ENCODE measurements around the gene ETF1. TPM values are rescaled to one million over a fixed set of nuclear protein-coding genes. Genes with fewer than 3 reads are reported as not detected.
A peak's percentile ranks its signal among the peaks of the same experiment; 100 is the strongest.

Gene ETF1
- total RNA-seq, 1 donor from 2014 or later, result 153 TPM

DNA sequence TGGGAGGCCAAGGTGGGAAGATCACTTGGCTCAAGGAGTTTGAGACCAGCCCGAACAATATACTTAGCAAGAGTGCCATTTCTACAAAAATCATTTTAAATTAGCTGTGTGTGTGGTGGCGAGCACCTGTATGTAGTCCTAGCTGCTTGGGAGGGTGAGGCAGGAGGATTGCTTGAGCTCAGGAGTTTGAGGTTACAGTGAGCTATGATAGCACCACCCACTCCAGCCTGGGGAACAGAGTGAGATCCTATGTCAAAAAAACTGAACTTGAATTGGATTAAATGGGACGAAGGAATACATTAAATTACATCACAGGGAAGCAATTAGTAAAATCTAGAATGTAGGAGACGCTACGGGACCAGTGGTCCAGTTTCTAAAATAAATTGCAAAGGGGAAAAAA is 6.4 kb upstream of the ETF1 start:
- Mint-ChIP-seq H3K4me1 (ENCODE audit: low read depth, unreplicated experiment) (peaks cover 18% of the 10 kb centered on the region), H3K36me3 (ENCODE audit: low read depth, unreplicated experiment) (peaks cover 4% of the 10 kb centered on the region), H3K27ac (ENCODE audit: unreplicated experiment) (no peak overlapping the region), H3K27me3 (ENCODE audit: low read depth, unreplicated experiment) (no peaks in the 10 kb centered on the region), H3K9me3 (ENCODE audit: unreplicated experiment) (no peaks in the 10 kb centered on the region), H3K4me3 (ENCODE audit: unreplicated experiment) (no peak overlapping the region)
- Histone ChIP-seq H3K79me2 (ENCODE audit: insufficient read depth, low read length) (peaks cover 60% of the 10 kb centered on the region), H3K27ac (ENCODE audit: low read depth, low read length) (no peak overlapping the region), H3K4me1 (ENCODE audit: insufficient read depth, low read length) (peaks cover 12% of the 10 kb centered on the region), H3K4me2 (ENCODE audit: low read length) (no peak overlapping the region), H3K9me3 (ENCODE audit: insufficient read depth, low read depth, low read length) (no peaks in the 10 kb centered on the region), H3K9ac (ENCODE audit: low read length) (no peak overlapping the region), H3K4me3 (ENCODE audit: insufficient read depth, low read depth, low read length) (no peak overlapping the region), H3K27me3 (ENCODE audit: insufficient read depth, low read length) (no peaks in the 10 kb centered on the region), H2AFZ (ENCODE audit: low read depth, low read length) (no peak overlapping the region), H3K36me3 (ENCODE audit: insufficient read depth, low read length) (peaks cover 13% of the 10 kb centered on the region), H4K20me1 (ENCODE audit: insufficient read depth, low read length) (peaks cover 34% of the 10 kb centered on the region)
- DNase-seq (ENCODE audit: low read depth) (no peak), FAIRE-seq (no peak)
- TF ChIP-seq EZH2 (IDR thresholded peaks at IDR 0.05; ENCODE audit: insufficient read depth, low read length), result no peak
- TF ChIP-seq, protein P1, sequence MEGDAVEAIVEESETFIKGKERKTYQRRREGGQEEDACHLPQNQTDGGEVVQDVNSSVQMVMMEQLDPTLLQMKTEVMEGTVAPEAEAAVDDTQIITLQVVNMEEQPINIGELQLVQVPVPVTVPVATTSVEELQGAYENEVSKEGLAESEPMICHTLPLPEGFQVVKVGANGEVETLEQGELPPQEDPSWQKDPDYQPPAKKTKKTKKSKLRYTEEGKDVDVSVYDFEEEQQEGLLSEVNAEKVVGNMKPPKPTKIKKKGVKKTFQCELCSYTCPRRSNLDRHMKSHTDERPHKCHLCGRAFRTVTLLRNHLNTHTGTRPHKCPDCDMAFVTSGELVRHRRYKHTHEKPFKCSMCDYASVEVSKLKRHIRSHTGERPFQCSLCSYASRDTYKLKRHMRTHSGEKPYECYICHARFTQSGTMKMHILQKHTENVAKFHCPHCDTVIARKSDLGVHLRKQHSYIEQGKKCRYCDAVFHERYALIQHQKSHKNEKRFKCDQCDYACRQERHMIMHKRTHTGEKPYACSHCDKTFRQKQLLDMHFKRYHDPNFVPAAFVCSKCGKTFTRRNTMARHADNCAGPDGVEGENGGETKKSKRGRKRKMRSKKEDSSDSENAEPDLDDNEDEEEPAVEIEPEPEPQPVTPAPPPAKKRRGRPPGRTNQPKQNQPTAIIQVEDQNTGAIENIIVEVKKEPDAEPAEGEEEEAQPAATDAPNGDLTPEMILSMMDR (IDR thresholded peaks at IDR 0.05; ENCODE audit: insufficient read depth, low read depth, low read length), result no peak

DNA sequence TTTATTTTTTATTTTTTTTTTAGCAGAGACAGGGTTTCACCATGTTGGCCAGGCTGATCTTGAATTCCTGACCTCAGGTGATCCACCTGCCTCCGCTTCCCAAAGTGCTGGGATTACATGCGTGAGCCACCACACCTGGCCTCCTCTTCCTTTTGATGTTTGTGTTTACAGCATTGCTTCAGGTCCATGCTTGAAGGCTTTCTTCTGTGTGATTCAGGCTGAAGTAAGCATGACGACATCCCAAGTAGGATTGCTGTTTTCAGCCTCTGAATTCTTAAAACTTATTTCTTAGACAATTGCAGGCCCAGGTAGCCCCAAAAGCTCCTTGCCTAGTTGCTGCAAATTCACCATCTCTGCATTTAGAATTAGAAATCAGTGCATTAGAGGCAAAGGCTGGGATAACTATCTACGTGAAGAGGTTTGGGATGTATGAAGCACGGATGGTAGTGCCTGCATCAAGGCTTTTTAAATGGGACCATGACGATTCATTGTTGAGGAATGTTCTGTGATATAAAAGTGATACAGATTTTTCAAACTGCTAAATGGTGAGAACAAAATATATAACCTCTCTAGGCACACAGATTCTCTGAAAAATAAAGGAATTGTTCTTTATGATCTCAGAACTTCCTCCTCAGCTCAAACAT is 3.0 kb upstream of the ETF1 start:
- Histone ChIP-seq H3K36me3 (ENCODE audit: insufficient read depth, low read length) (no peaks in the 10 kb centered on the region), H3K9me3 (ENCODE audit: insufficient read depth, low read depth, low read length) (no peaks in the 10 kb centered on the region), H3K4me2 (ENCODE audit: low read length) (peak overlapping the region; percentile 44), H3K4me1 (ENCODE audit: insufficient read depth, low read length) (peaks cover 19% of the 10 kb centered on the region), H4K20me1 (ENCODE audit: insufficient read depth, low read length) (peaks cover 38% of the 10 kb centered on the region), H2AFZ (ENCODE audit: low read depth, low read length) (no peak overlapping the region), H3K4me3 (ENCODE audit: insufficient read depth, low read depth, low read length) (no peak overlapping the region), H3K79me2 (ENCODE audit: insufficient read depth, low read length) (peaks cover 84% of the 10 kb centered on the region), H3K27me3 (ENCODE audit: insufficient read depth, low read length) (no peaks in the 10 kb centered on the region), H3K9ac (ENCODE audit: low read length) (peak overlapping the region; percentile 19), H3K27ac (ENCODE audit: low read depth, low read length) (peak overlapping the region; percentile 0)
- peaks cover 26% of the 10 kb centered on the region for H3K4me1 Mint-ChIP-seq (ENCODE audit: low read depth, unreplicated experiment)
- H3K4me3 Mint-ChIP-seq (ENCODE audit: unreplicated experiment), result peak overlapping the region; percentile 47
- TF ChIP-seq EZH2 (IDR thresholded peaks at IDR 0.05; ENCODE audit: insufficient read depth, low read length), result no peak
- TF ChIP-seq, protein P1 (IDR thresholded peaks at IDR 0.05; ENCODE audit: insufficient read depth, low read depth, low read length), result no peak
- FAIRE-seq (no peak), DNase-seq (ENCODE audit: low read depth) (no peak)
- no peak overlapping the region for H3K27ac Mint-ChIP-seq (ENCODE audit: unreplicated experiment)
- H3K27me3 Mint-ChIP-seq (ENCODE audit: low read depth, unreplicated experiment), result no peaks in the 10 kb centered on the region
- peaks cover 1% of the 10 kb centered on the region for H3K36me3 Mint-ChIP-seq (ENCODE audit: low read depth, unreplicated experiment)
- H3K9me3 Mint-ChIP-seq (ENCODE audit: unreplicated experiment), result no peaks in the 10 kb centered on the region

Data from astrocyte (in vitro differentiated cells and primary cell).